ENCODE measurements around the gene NUMB.

NUMB gene

GRCh38 chr14:73458183-73458976, at the start of gene NUMB:
Gene NUMB (minus strand): TSS chr14:73458546. CDS start chr14:73355751, 102,795 bp downstream.
- no peaks in the 10 kb centered on the region for H3K36me3 ChIP-seq (ENCODE audit: control insufficient read depth, insufficient read depth, low read length)
- H3K9me3 ChIP-seq (ENCODE audit: control insufficient read depth, insufficient read depth, low read length), result no peaks in the 10 kb centered on the region
- peak within 1 kb of the TSS; percentile 72 for H3K4me3 ChIP-seq (ENCODE audit: low read depth, low read length)
- H3K4me1 ChIP-seq (ENCODE audit: control insufficient read depth, insufficient read depth, low read length), result peaks cover 7% of the 10 kb centered on the region
- H3K9ac ChIP-seq (ENCODE audit: low read depth, low read length), result peak within 1 kb of the TSS; percentile 29
- H3K27me3 ChIP-seq (ENCODE audit: control insufficient read depth, insufficient read depth, low read length), result no peaks in the 10 kb centered on the region

DNA sequence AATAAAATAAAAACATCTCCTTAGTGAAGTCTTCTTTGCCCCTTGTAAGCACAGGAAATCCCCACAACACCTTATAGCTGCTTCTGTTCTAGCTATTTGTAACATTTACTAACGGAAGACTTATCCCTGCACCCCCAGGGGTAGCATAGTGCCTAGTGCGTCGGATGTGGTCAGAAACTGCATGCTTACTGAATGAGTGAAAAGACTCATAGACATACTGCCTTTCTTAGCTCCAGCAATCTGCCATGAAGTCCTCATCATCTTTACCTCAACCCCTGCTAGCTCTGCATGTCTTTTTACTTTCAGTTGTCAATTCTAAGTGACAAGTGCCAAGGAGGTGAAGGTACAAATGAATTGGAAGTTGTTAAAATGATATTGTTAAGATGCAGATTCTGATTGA, 45.3 kb upstream of the NUMB start:
- Histone ChIP-seq H3K4me3 (ENCODE audit: low read depth, low read length) (no peak overlapping the region), H3K9ac (ENCODE audit: low read depth, low read length) (no peak overlapping the region), H3K4me1 (ENCODE audit: control insufficient read depth, insufficient read depth, low read length) (peaks cover 5% of the 10 kb centered on the region), H3K27me3 (ENCODE audit: control insufficient read depth, insufficient read depth, low read length) (no peaks in the 10 kb centered on the region), H3K9me3 (ENCODE audit: control insufficient read depth, insufficient read depth, low read length) (no peaks in the 10 kb centered on the region), H3K36me3 (ENCODE audit: control insufficient read depth, insufficient read depth, low read length) (no peaks in the 10 kb centered on the region)

DNA sequence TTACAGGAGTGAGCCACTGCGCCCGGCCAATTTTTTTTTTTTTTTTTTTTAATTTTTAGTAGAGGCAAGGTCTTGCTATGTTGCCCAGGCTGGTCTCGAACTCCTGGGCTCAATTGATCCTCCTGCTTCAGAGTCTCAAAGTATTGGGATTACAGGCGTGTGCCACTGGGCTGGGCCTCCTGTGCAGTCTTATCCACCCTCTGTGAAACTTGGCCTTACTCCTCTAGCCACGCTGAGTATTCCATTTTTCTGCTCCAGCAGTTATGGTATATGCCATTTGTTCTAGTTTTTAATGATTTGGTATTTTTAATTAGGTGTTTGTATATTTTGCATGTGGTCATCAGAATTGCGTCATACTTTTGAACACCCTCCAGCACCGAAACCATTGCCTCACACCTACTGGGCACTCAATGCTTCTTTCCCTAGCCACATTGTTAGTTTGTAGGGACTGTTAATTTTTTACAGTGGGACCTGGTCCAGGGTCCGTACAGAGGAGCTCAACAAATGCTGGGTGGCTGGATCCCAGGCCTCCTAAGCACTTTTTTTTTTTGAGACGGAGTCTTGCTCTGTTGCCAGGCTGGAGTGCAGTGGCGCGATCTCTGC, 43.8 kb upstream of the NUMB start:
- H3K36me3 ChIP-seq (ENCODE audit: control insufficient read depth, insufficient read depth, low read length), result no peaks in the 10 kb centered on the region
- H3K27me3 ChIP-seq (ENCODE audit: control insufficient read depth, insufficient read depth, low read length), result no peaks in the 10 kb centered on the region
- H3K4me1 ChIP-seq (ENCODE audit: control insufficient read depth, insufficient read depth, low read length), result peaks cover 5% of the 10 kb centered on the region
- H3K9me3 ChIP-seq (ENCODE audit: control insufficient read depth, insufficient read depth, low read length), result no peaks in the 10 kb centered on the region
- H3K9ac ChIP-seq (ENCODE audit: low read depth, low read length), result no peak overlapping the region
- no peak overlapping the region for H3K4me3 ChIP-seq (ENCODE audit: low read depth, low read length)

GRCh38 chr14:73500360-73500759, 42.0 kb upstream of the NUMB start:
- no peak overlapping the region for H3K4me3 ChIP-seq (ENCODE audit: low read depth, low read length)

DNA sequence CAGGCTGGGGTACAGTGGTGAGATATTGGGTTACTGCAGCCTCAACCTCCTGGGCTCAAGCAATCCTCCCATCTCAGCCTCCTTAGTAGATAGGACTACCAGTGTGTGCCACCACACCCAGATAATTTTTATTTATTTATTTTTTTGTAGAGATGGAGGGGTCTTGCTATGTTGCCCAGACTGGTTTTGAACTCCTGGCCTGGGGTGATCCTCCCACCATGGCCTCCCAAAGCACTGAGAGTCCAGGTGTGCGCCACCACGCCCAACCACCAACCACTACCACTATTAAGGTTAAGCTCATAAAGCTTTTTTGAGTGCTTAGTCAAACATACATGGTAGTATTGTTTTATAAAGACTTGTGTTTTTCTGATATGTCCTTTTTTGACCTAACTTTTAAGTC, 36.2 kb upstream of the NUMB start:
- Histone ChIP-seq H3K9ac (ENCODE audit: low read depth, low read length) (no peak overlapping the region), H3K27me3 (ENCODE audit: control insufficient read depth, insufficient read depth, low read length) (peaks cover 2% of the 10 kb centered on the region), H3K9me3 (ENCODE audit: control insufficient read depth, insufficient read depth, low read length) (no peaks in the 10 kb centered on the region), H3K36me3 (ENCODE audit: control insufficient read depth, insufficient read depth, low read length) (no peaks in the 10 kb centered on the region), H3K4me1 (ENCODE audit: control insufficient read depth, insufficient read depth, low read length) (peaks cover 13% of the 10 kb centered on the region), H3K4me3 (ENCODE audit: low read depth, low read length) (no peak overlapping the region)

More at GRCh38 chr14:73500360-73500759, 42.0 kb upstream of the NUMB start:
- no peak overlapping the region for H3K9ac ChIP-seq (ENCODE audit: low read depth, low read length)
- no peaks in the 10 kb centered on the region for H3K4me1 ChIP-seq (ENCODE audit: control insufficient read depth, insufficient read depth, low read length)
- H3K36me3 ChIP-seq (ENCODE audit: control insufficient read depth, insufficient read depth, low read length), result no peaks in the 10 kb centered on the region
- no peaks in the 10 kb centered on the region for H3K9me3 ChIP-seq (ENCODE audit: control insufficient read depth, insufficient read depth, low read length)
- H3K27me3 ChIP-seq (ENCODE audit: control insufficient read depth, insufficient read depth, low read length), result no peaks in the 10 kb centered on the region

GRCh38 chr14:73492670-73493069, 34.3 kb upstream of the NUMB start:
- Histone ChIP-seq H3K4me1 (ENCODE audit: control insufficient read depth, insufficient read depth, low read length) (peaks cover 13% of the 10 kb centered on the region), H3K9me3 (ENCODE audit: control insufficient read depth, insufficient read depth, low read length) (no peaks in the 10 kb centered on the region), H3K4me3 (ENCODE audit: low read depth, low read length) (peak overlapping the region; percentile 73), H3K9ac (ENCODE audit: low read depth, low read length) (no peak overlapping the region), H3K27me3 (ENCODE audit: control insufficient read depth, insufficient read depth, low read length) (peaks cover 2% of the 10 kb centered on the region), H3K36me3 (ENCODE audit: control insufficient read depth, insufficient read depth, low read length) (no peaks in the 10 kb centered on the region)

GRCh38 chr14:73492043-73492552, 33.8 kb upstream of the NUMB start:
- Histone ChIP-seq H3K36me3 (ENCODE audit: control insufficient read depth, insufficient read depth, low read length) (no peaks in the 10 kb centered on the region), H3K9me3 (ENCODE audit: control insufficient read depth, insufficient read depth, low read length) (no peaks in the 10 kb centered on the region), H3K27me3 (ENCODE audit: control insufficient read depth, insufficient read depth, low read length) (peaks cover 2% of the 10 kb centered on the region), H3K4me3 (ENCODE audit: low read depth, low read length) (peak overlapping the region; percentile 73), H3K4me1 (ENCODE audit: control insufficient read depth, insufficient read depth, low read length) (peaks cover 13% of the 10 kb centered on the region), H3K9ac (ENCODE audit: low read depth, low read length) (peak overlapping the region; percentile 56)

- H3K9ac ChIP-seq (ENCODE audit: low read depth, low read length), result peak overlapping the region; percentile 65
- peaks cover 2% of the 10 kb centered on the region for H3K27me3 ChIP-seq (ENCODE audit: control insufficient read depth, insufficient read depth, low read length)
- H3K36me3 ChIP-seq (ENCODE audit: control insufficient read depth, insufficient read depth, low read length), result no peaks in the 10 kb centered on the region
- peaks cover 13% of the 10 kb centered on the region for H3K4me1 ChIP-seq (ENCODE audit: control insufficient read depth, insufficient read depth, low read length)
- no peaks in the 10 kb centered on the region for H3K9me3 ChIP-seq (ENCODE audit: control insufficient read depth, insufficient read depth, low read length)
- H3K4me3 ChIP-seq (ENCODE audit: low read depth, low read length), result peak overlapping the region; percentile 73
Measured at GRCh38 chr14:73491256-73492042, 33.1 kb upstream of the NUMB start.

DNA sequence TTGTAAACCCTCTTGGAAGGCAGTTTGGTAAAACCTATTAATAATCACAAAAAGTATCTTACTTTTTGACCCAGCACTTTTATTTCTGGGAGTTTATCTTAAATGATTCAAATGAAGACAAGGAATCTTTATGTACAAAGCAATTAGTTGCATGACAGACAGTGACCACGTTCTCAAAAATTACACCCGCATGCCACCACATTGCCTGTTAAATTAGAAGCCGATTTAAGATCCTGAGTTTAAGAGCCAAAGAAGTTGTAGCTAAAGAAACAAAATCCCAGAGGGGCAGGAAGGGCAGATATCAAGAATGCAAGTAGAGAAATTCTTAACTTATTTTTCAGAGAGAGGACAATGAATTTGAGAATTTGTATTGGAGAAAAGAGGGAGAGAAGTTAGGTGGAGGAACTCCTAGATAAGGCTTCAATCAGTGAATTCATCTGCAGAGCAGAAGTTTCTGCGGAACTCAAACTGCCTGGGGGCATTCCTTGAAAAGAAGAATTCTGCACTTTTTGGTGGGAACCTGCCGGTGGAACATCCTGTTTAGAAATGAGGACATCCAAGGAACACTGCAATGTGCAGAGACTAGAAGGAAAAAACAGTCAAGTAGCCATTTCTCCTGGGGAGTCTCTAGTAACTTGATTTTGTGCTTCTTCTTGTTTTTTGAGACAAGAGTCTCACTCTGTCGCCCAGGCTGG, 31.3 kb upstream of the NUMB start:
- H3K4me3 ChIP-seq (ENCODE audit: low read depth, low read length), result no peak overlapping the region
- peaks cover 13% of the 10 kb centered on the region for H3K4me1 ChIP-seq (ENCODE audit: control insufficient read depth, insufficient read depth, low read length)
- H3K36me3 ChIP-seq (ENCODE audit: control insufficient read depth, insufficient read depth, low read length), result no peaks in the 10 kb centered on the region
- peaks cover 2% of the 10 kb centered on the region for H3K27me3 ChIP-seq (ENCODE audit: control insufficient read depth, insufficient read depth, low read length)
- H3K9ac ChIP-seq (ENCODE audit: low read depth, low read length), result no peak overlapping the region
- H3K9me3 ChIP-seq (ENCODE audit: control insufficient read depth, insufficient read depth, low read length), result no peaks in the 10 kb centered on the region

DNA sequence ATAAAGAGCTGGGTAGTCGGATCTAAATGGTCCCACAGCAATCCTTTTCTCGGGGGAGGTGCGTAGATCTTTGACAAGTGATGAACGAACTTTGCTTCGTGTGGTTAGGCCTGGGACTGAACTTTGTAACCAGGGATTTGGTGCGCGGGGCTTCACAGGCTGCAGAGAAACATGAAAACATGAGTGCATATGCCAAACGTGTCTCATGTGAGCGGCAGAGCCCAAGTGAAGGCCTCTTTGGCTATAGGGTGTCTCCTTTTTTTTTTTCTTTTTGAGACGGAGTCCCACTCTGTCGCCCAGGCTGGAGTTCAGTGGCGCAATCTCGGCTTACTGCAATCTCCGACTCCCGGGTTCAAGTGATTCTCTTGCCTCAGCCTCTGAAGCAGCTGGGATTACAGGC, 20.3 kb upstream of the NUMB start:
- no peaks in the 10 kb centered on the region for H3K9me3 ChIP-seq (ENCODE audit: control insufficient read depth, insufficient read depth, low read length)
- H3K27me3 ChIP-seq (ENCODE audit: control insufficient read depth, insufficient read depth, low read length), result no peaks in the 10 kb centered on the region
- no peak overlapping the region for H3K4me3 ChIP-seq (ENCODE audit: low read depth, low read length)
- H3K4me1 ChIP-seq (ENCODE audit: control insufficient read depth, insufficient read depth, low read length), result no peaks in the 10 kb centered on the region
- H3K9ac ChIP-seq (ENCODE audit: low read depth, low read length), result no peak overlapping the region
- no peaks in the 10 kb centered on the region for H3K36me3 ChIP-seq (ENCODE audit: control insufficient read depth, insufficient read depth, low read length)

DNA sequence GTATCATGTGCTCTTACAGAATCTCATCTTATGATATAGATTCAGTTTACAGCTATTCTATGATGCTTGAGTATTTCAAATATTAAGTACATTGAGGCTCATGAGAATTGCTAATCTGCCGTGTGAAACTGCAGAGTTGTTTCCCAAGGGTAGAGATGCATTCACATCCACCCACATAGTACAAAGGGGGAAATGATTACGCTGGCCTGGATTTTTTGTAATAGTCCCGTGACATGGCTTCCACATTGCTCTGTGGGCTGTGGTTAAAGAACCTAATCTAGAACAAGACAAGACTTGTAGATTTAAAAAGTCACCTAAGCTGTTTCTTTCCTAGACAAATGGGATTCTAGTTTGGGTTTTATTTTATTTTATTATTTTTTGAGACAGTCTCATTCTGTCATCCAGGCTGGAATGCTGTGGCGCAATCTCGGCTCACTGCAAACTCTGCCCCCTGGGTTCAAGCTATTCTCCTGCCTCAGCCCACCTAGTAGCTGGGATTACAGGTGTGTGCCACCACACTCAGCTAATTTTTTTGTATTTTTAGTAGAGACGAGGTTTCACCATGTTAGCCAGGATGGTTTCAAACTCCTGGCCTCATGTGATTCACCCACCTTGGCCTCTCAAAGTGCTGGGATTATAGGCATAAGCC, 19.4 kb upstream of the NUMB start:
- H3K9me3 ChIP-seq (ENCODE audit: control insufficient read depth, insufficient read depth, low read length), result no peaks in the 10 kb centered on the region
- no peak overlapping the region for H3K4me3 ChIP-seq (ENCODE audit: low read depth, low read length)
- no peak overlapping the region for H3K9ac ChIP-seq (ENCODE audit: low read depth, low read length)
- no peaks in the 10 kb centered on the region for H3K36me3 ChIP-seq (ENCODE audit: control insufficient read depth, insufficient read depth, low read length)
- no peaks in the 10 kb centered on the region for H3K4me1 ChIP-seq (ENCODE audit: control insufficient read depth, insufficient read depth, low read length)
- H3K27me3 ChIP-seq (ENCODE audit: control insufficient read depth, insufficient read depth, low read length), result no peaks in the 10 kb centered on the region
